Measurements from ENCODE around the gene TNIK.

Gene TNIK

DNA sequence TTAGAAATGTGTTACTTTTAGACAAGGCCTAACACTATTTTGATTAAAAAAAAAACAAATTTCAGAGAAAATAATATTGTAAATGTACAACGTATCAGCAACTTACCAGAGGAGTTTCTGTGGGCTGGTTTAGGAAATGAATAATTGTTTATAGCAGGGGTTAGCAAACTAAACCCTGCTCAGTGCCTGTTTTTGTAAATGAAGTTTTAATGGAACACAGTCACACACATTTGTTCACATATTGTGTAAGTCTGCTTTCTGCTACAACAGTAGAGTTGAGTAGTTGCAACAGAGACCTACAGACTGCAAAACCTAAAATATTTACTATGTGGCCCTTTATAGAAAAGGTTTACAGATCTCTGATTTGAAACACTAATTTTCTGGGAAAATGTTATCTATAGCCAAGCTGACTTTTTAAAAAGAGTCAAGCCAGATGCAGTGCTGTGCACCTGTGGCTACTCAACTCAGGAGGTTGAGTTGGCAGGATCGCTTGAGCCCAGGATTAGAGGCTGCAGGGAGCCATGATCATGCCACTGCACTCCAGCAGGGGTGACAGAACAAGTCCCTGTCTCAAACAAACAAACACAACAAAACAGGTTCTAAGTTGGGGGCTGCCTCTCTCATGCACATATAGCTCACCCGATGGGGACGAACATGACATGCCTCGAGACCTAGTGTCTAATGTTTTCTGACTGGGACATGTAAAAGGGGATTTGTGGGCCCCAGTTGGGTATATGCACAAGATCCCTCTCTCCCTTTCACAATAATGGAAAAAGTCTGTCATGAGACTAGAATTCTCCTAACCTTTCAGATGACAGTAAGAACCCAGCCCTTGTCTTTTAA, 182.5 kb downstream of the TNIK start:
- DNase-seq = no peak

DNA sequence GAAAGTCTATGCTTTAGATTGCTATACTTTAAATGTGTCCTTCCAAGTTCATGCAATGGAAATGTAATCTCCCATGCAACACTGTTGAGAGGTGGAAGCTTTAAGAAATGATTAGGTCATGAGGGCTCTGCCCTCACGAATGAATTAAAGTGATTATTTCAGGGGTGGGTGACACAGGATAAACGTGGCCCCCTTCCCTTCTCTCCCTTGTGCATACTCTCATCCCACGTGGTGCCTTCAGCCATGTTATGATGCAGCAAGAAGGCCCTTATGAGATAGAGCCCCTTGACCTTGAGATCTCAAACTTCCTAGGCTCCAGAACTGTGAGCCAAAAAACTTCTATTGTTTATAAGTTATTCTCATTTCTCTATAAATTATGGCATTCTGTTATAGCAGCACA, 183.3 kb downstream of the TNIK start:
- no peak for DNase-seq

DNA sequence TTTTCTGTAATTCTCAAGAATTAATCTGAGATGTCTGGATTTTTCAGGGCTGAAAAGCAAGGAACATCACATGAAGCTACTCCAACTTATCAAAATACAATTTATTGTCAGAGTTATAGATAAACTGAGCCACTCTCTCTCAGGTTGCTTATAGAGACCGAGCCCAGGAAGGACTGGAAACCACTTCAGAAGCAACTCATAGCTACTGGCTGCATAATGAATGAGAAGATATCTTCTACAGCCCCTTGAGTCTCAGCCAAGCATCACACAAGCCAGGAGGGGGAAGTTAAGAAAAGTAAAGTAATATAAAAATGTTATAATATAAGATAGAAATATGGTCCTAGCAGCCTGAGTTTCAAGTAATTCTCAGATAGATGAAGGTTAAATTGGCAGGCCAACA, 186.0 kb downstream of the TNIK start:
- no peak for DNase-seq

DNA sequence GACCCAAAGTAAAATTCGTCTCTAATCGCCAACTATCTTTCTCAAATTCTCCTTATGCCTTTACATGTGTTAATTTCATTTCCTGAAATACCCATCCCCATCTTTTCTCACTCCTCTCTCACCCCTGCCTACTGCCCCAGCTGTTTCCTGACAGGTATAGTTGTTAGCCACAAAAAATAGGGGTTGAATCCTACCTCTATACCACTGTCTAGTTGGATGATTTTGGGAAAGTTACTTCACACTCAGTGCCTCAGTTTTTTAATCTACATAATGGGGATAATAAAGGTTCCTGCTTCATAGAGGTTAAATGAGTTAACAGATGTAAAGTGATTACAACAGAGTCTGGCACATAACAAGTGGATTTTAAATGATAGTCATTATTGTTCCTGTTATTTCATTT, 189.7 kb downstream of the TNIK start:
- DNase-seq = no peak

DNA sequence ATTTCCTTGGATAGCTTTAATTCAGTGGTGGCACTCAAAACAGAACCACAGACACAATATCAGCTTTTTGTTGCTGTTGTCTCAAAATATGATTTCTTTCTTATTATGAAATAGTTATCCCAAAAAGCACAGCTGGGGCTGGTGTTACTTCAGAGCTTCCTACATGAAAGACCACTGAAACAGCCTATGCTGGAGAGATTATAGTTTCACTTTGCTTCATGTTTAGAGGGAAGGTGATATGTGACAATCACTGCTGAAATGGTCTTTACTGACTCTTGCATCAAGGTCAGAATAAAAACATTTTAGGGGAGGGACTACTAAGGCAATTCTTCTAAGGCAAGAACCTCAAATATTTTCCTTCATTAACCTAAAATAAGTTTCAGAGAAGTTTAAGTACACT, 190.7 kb downstream of the TNIK start:
- DNase-seq = no peak

DNA sequence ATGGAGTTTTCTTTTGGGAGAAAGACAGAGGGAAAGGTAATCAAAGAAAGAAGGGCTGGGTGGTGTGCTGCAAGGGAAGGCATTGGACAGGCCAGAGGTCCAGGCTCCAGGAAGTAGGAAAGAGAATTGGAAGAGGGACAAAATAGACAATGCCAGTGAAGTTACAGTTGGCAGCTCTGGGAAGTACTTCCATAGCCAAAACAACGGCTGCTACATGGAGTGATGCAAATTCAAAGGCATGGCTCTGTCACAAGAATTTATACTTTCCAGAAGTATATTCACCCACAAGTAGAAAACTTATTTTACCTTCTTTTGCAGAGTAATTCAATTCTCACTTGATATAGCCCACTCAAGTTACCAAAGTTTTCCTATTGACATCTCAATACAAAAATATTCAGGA, 191.5 kb downstream of the TNIK start:
- no peak for DNase-seq

DNA sequence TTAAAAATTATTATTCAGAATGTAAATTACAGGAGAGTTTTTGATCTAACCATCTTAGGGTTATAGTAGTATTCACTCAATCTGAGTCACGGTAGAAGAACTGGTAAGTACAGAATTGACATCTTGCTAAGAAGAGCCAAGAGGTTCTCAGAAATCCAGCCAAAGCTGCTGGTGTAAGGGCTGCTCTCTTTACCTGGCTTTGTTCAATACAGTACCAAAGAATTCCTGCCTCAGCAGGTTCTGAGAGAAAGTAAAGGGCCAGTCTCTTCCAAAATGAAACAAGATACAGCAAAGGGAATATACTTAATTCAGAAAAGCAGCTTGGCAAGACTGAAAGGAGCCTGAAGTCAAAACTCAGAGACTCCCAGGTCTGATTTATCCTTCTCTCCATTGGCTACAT, 193.1 kb downstream of the TNIK start:
- DNase-seq = no peak

DNA sequence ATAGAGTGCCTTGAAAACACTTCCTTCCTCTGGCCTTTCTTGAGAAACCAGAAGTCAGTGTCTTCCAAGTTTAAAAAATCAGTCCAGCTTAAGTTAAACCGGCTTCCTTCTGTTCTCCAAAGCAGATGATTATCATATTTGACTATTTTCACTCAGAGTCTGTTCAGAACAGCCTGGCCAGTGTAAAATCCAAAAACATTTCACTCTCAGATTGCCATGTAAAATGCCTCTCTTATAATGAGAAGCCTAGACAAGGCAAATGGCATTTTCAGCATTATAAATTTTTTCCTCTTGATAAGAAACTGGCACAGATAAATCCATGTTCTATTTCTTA, 193.5 kb downstream of the TNIK start:
- DNase-seq = no peak

DNA sequence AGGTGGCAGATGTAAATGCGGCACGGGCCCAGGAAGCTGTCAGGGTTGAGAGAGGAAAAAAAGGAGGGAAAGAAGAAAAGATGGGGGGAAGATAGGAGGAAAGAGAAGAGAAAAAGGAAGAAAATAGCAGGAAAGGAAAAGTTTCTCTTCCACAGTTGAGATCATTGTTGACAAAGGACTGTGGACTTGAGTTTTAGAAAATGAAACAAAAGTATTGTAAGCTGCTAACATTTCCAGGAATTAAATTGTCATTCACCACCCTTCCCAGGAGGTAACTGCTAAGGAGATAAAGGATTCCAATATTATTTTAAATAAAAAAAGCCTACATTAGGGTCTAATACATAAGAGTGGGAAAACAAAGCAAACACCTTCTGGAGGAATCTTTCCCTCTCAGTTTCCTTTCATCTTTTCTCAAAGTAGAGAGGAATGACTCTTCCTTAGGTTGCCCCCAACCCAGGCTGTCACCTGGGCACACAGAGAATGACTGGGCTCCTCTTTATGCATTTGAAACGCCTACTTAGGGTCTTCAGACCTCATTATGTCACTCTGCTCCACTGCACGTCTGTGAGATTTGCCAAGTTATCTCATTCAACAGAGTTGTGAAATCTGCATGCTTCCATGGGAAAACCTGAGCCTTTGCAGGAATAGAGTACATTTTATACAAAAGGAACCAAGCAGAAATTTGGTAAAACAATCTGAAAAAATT, 194.0 kb downstream of the TNIK start:
- DNase-seq = no peak

DNA sequence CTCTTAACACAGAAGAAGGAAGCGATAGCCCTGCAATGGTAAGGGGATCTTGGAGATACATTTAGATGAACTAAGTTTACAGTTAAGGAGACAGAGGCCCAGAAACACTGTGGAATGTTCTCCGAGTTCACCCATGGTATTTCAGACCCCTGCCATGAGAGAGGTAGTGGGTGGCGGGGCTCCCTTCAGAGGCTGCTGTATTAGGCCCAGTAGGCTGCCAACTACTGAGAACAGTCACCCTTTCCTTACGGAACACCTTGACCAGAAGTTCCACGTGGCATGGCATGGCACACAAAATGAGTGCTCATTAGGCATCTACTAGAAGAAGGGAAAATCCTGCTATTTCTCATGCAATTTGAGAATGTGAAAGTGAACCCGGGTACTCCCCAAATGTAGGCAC, 195.4 kb downstream of the TNIK start:
- no peak for DNase-seq

DNA sequence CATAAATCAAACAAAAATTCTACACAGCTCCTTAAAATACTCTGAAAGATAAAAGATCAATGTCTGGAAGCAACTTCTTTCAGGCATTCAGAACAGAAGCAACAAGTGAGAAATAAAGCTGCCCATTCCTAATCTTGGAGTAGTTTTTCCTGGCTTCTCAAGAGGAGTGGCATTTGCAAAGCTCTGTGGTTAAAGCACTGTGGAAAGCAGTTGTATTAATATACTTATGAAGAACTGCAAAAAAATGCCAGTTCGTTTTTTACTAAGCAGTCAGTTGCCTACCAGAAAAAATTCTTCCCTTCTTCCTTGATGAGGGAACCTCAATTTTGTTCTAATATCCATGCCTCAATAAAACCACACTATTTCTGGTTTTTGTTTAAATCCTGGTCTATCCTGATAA, 197.8 kb downstream of the TNIK start:
- no peak for DNase-seq

DNA sequence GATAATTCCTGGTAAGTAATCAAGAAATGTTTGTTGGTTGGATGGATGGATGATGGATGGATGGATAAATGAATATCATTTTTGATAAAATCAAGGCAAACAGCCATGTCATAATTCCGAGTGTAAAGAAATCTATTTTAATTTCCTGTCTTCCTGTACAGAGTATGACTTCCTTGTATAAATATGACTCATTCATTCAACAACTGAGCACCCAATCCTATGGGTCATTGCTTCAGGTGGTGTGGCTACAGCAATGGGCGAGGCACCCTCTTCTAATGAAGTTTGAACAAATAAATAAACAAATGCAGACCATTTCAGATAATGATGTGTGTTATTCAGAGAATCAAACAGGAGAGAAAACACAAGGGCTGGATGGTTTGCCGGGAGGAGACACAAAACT, 198.7 kb downstream of the TNIK start:
- DNase-seq = no peak

DNA sequence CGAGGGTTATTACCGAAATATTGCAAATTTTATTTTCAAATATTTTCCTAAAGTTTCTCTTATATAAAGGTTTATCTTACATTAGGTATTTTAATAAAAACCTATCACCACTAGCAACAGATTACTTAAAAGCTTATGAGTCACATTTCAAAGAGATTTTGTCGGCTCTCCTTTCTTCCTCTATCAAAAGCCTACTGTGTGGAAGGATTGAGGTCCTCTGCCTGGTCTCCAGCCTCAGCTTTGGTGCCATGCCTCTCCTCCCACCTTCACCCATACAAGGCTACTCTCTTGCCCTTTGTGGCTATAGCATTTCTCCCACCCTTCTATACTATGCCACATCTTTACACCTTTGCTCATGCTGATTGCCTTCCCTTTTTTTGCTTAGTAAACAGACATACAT, 199.3 kb downstream of the TNIK start:
- no peak for DNase-seq

DNA sequence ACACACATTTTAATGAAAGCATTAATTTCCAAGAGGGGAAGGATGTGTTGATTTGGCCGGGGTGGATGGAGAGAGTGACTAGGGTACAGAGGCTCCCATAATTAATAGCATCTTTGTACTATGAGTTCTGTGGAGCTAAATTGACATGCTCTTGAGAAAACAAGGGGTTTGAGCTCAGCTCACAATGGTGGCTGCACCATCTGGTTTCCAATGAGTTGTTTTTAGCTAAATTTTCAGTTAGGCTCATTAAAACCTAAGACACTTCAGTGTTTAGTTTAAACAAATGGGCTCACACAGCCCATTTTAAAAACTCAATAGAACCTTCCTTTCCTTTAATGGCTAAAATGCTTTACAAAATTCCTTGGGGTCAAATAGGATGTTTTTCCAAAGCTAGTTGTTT, 199.7 kb downstream of the TNIK start:
- DNase-seq = no peak

DNA sequence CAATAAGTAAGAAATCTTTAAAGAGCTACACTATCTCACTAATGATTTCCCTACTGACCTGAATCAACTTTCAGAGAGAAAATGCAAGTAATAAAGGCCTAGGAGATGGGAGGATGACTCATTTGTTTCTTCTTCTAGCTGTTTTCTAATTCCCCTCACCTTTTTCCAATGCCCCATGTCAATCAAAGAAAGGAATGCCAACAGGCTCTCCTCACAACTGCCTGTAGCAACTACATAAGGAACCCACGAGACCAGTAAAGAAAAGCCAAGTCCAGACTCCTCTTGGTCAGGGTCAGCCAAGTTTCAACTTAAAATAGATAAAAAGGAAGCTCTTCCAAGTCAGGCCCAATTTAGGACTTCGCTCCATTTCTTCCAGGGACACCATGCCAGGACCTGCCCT, 201.9 kb downstream of the TNIK start:
- DNase-seq = no peak

DNA sequence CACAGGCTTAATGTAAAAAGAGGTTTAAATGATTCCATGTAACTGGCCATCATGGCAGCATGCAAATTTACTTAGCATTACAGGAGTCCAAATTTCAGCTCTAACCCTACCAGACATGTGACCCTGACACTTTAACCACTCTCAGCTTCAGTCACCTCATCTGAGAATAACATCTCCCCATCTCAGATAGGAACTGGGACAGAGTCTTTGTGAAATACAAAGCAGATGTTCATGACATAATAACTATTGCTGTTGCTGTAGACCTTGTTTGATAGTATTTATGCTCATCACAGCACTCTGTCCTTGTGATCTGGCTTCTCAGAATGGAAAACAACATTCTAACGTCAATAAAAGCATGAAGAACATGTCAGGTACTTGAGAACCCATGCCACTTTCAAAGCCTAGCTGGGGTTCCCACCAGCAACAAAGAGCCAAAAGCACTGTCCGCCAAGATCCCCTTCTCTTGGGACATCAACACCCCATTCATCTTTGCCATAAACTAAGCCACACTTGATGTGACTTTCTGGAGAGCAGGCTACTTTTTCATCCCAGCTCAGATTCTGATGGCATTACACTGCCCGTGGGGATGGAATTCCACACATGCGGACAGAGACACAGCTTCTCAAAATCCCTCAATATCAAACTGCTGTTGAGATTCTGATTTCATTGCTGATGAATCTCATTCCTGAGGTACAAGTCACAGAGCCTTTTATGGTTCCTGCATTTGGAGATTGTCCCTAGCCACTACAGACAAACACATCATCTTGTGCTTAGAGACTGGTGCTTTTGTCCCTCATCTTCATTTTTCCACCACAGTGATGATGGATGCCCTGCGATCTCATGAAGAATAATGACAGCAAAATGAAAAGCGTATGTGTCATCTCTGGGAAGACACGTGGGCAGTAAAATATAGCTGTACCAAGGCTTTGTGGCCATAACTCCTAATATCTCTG, 202.7 kb downstream of the TNIK start:
- DNase-seq = no peak

DNA sequence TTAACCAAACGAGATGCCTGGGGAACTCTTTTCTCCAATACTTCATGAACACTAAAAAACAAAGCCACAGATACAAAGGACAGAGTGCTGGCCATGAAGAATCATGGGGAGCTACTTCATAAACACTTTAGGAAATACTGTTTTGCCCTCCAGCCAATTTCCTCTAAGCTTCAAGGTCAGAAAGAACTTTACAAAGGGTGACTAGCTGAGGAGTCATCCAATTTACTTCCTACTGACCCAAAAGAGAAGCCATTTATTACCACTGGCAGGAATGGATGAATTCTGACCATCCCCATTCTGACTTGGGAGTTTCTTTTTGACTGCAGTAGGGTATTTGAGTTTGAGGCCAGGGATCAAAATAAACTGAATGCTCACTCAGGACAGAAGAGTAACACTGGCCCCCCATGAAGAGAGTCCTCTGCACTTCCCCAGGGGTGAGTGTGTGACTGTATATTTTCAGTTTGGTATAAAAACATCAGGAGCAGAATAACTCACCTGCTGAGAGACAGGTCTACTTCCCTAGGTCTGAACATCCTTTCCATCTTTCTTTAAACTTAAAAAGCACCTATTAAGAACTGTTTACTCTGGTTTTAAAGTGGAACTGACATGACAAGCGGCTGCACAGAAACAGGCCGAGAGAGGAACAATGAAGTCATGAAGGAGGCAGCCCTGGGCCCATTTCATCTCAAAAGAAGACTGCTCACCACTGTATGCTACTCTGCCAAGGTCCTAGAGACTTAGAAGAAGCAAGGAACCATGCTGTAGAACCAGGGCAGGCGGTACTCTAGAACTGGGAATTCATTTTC, 203.6 kb downstream of the TNIK start:
- DNase-seq = no peak

DNA sequence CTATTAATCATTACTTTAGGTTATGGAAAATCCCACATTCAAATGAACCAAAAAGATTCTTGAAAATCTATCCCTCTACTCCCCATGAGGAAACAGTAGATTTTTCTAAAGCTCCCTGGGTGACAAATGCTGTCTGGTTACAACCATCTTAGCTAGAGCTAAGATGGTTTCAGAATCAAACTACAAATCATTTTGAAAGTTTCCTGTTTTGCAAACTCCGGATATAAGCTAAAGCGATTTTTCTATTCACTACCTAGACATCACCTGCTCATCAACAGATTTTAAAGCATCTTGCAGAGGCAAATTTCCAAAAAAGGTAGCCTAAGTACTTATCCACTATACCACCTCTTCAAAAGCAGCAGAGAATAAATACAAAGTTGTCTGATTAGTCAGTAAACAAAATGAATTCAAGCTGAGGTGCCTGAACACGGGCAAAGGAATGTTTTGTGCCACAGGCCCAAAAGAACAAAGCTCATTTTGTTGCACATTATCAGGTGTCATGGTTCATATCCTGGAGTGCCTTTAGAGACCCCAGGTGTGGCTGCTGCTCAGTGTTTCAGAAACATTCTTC, 204.9 kb downstream of the TNIK start:
- DNase-seq = no peak

DNA sequence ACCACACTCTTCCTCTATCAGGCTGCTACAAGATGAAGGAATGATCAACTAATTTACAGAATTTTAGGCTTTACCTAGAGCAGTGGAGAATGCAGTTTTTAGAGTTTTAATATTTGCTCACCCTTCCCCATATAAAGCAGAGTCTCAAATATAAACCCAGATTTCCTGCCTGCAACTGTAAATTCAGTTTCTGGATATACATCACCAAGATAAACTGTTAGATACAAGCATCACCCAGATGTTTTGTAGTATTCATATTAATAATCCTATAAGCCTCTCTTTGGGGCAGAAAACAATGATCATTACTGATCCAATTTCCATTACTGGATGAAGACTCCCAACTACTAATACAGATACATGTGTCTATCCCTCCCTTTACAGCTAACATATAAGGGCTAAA, 205.9 kb downstream of the TNIK start:
- no peak for DNase-seq

DNA sequence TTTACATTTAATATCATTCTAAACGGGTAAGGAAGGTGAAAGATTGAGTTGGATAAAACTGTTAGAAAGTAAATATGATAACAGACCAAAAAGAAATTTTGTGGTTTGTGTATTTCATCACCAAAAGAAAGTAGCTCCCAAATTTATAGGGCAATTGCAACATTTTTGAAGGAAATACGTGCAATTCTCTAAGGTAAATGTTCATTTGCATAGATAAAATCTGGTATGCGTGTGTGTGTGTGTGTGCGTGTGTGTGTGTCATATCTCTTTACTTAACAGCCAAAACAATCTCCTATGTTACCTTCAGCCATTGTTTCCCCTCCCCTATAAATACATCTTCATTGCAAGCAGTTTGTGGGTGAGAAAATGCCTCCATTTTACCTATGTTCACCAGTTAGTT, 208.4 kb downstream of the TNIK start:
- DNase-seq = no peak

DNA sequence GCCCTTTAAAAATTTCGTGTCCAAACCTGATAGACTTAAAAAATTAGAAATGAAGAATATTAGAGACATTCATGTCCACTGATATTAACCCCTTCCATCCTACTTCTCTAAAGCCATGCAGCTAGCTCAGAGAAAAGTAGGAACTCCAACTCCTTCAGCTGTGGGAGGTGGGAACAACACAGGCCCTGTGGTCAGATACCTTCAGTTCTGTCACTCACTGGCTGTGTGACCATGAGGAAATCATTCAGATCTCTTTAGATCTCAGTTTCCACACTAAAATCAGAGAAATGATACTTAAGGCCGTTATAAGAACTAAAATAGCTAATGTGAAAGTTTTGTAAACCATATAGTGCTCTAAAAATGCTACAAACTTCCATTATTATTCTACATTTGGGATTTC, 209.8 kb downstream of the TNIK start:
- no peak for DNase-seq

DNA sequence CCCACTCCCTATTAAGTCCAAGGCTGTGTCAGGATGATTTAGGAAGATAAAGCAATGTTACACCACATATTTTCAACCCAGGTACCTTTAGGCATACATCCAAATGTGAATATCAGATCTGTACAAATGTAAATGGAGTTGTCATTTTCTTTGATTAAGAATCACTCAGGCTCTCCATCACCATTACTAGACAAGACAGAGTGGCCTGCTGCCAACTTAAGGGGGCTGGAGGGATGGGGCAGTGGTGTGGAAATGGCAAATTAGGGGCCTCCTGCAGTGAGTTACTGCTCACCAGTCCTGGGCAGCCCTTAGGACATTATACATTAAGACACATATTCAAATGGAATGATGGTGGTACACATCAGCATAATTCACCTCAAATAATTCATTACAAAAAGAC, 211.0 kb downstream of the TNIK start:
- no peak for DNase-seq

Measured in NCI-H1436 treated with DMSO at 0.1 percent for 48 hours (cell line).